CD8-positive, alpha-beta memory T cell (primary cell): ENCODE results near the gene ABHD2. TPM values are rescaled to one million over a fixed set of nuclear protein-coding genes. Genes with fewer than 3 reads are reported as not detected.
A peak's percentile ranks its signal among the peaks of the same experiment; 100 is the strongest.
"Not testable (repeated sequence)": the region's sequence is repeated elsewhere in the genome, so short reads cannot be mapped to it uniquely, and the experiment has no call there.

Source experiments
- CTCF ChIA-PET: fragments of 350-600 bp; sonication (Branson Sonifier 250); formaldehyde crosslinking; loops from one replicate; lab custom pipeline; 2021; ENCODE audit warnings: antibody characterized with exemption; lab: Charles Lee
- POLR2A ChIA-PET: fragments of 350-600 bp; sonication (Branson Sonifier 250); formaldehyde crosslinking; loops from one replicate; lab custom pipeline; 2021; ENCODE audit warnings: antibody characterized with exemption; lab: Charles Lee
- DNase-seq, 5 donors: peaks; one replicate each; pipeline versions ENCODE4 v3.0.0 to v3.0.0-alpha.2; 2020 to 2022; ENCODE audit warnings: mixed read lengths in 1 of 5
- H3K27ac ChIP-seq: one replicate; pipeline ENCODE4 v1.7.0; 2013; ENCODE audit warnings: low read depth, mild to moderate bottlenecking, low read length, moderate library complexity
- H3K27me3 ChIP-seq: 2 replicates; pipeline ENCODE4 v1.7.0; 2013; ENCODE audit warnings: low read length, mild to moderate bottlenecking; ENCODE audit not compliant: insufficient read depth, poor library complexity, severe bottlenecking
- H3K36me3 ChIP-seq: 2 replicates; pipeline ENCODE4 v1.7.0; 2013; ENCODE audit warnings: mild to moderate bottlenecking, low read length, moderate library complexity; ENCODE audit not compliant: insufficient read depth
- H3K4me1 ChIP-seq: 2 replicates; pipeline ENCODE4 v1.7.0; 2013; ENCODE audit warnings: mild to moderate bottlenecking, low read length, moderate library complexity; ENCODE audit not compliant: insufficient read depth
- H3K4me3 ChIP-seq: 2 replicates; pipeline ENCODE4 v1.7.0; 2013; ENCODE audit warnings: mild to moderate bottlenecking, low read length
- H3K9me3 ChIP-seq: 2 replicates; pipeline ENCODE4 v1.7.0; 2013; ENCODE audit warnings: mild to moderate bottlenecking, low read length
- H3K27ac Mint-ChIP-seq, 8 donors: one replicate each; pipeline ENCODE4 v1.8.0; 2020 to 2021; ENCODE audit warnings: mixed read lengths in 8 of 8, mild to moderate bottlenecking in 6 of 8, inconsistent platforms in 3 of 8, moderate library complexity in 3 of 8
- H3K27me3 Mint-ChIP-seq, 2 donors: one replicate each; pipeline ENCODE4 v1.8.0; 2020 to 2021; ENCODE audit warnings: mixed read lengths in 2 of 2, mild to moderate bottlenecking in 1 of 2, moderate library complexity in 1 of 2
- H3K36me3 Mint-ChIP-seq, 3 donors: one replicate each; pipeline ENCODE4 v1.8.0; 2020 to 2021; ENCODE audit warnings: mixed read lengths in 3 of 3, inconsistent platforms in 1 of 3, mild to moderate bottlenecking in 1 of 3
- H3K4me1 Mint-ChIP-seq, 3 donors: one replicate each; pipeline ENCODE4 v1.8.0; 2020 to 2021; ENCODE audit warnings: mixed read lengths in 3 of 3, inconsistent platforms in 1 of 3, mild to moderate bottlenecking in 1 of 3
- H3K4me3 Mint-ChIP-seq, 7 donors: one replicate each; pipeline ENCODE4 v1.8.0; 2020 to 2021; ENCODE audit warnings: mixed read lengths in 7 of 7, mild to moderate bottlenecking in 6 of 7, moderate library complexity in 4 of 7, inconsistent platforms in 2 of 7
- H3K9me3 Mint-ChIP-seq, 5 donors: one replicate each; pipeline ENCODE4 v1.8.0; 2020 to 2022; ENCODE audit warnings: mixed read lengths in 5 of 5, mild to moderate bottlenecking in 3 of 5, moderate library complexity in 2 of 5, inconsistent platforms in 1 of 5
- polyA plus RNA-seq: library from polyadenylated mRNA; unstranded; fragments of 300-500 nt; fragmentation: Illumina TruSeq; gene quantifications from one replicate; pipeline ENCODE4 v1.2.3, GENCODE V29; 2021
- total RNA-seq, 2 experiments: library from RNA; stranded (reverse); gene quantifications; one replicate each; pipeline ENCODE4 v1.2.3, GENCODE V29; 2021

Gene ABHD2
- total and polyA plus RNA-seq, 3 experiments from 2014 or later, result 22.9 to 79.8 (median 68.7) TPM

DNA sequence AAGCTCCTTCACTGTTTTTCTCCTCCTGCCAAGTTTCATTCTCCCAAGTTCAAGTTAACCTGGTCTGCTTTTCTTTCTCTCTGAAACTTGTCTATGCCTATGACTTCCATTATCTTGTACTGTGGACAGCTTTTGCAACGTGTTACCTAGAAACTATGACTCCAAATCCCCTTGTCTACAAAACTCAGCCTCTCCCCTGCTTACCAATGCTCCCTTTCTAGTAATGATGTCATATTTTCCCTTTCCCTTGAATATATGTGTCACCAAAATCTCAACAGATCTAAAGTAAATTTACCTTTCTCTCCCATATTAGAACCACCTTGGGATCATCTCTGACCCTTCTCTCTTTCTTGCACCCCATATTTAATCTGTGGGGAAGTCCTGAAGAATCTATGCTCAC is 10.5 kb upstream of the ABHD2 start:
- H3K36me3 Mint-ChIP-seq, result peaks cover 0 to 3% (median 1%) of the 10 kb centered on the region in 3 donors
- H3K27me3 Mint-ChIP-seq, result peaks cover 3 to 15% of the 10 kb centered on the region in 2 donors
- Histone ChIP-seq H3K4me1 (no peaks in the 10 kb centered on the region), H3K4me3 (no peak overlapping the region), H3K36me3 (no peaks in the 10 kb centered on the region), H3K27me3 (no peaks in the 10 kb centered on the region), H3K9me3 (no peaks in the 10 kb centered on the region), H3K27ac (no peak overlapping the region)
- H3K4me1 Mint-ChIP-seq, result no peaks in the 10 kb centered on the region
- H3K9me3 Mint-ChIP-seq, result no peaks in the 10 kb centered on the region
- no peak overlapping the region for H3K27ac Mint-ChIP-seq
- CTCF ChIA-PET, result no interaction called here
- POLR2A ChIA-PET, result no interaction called here
- H3K4me3 Mint-ChIP-seq, result no peak overlapping the region
- DNase-seq, result no peak

- H3K4me3 Mint-ChIP-seq, result no peak overlapping the region
- H3K27me3 Mint-ChIP-seq, result peaks cover 3 to 15% of the 10 kb centered on the region in 2 donors
- H3K9me3 Mint-ChIP-seq, result no peaks in the 10 kb centered on the region
- H3K9me3 ChIP-seq, result no peaks in the 10 kb centered on the region
- no peaks in the 10 kb centered on the region for H3K27me3 ChIP-seq
- no peak for DNase-seq
- H3K4me1 Mint-ChIP-seq, result no peaks in the 10 kb centered on the region
- no peak overlapping the region for H3K27ac Mint-ChIP-seq
- ChIA-PET POLR2A (no interaction called here), CTCF (interaction anchor here (1.8 kb wide), 1 partner anchor 22 kb away, joined by 5 read pairs; no protein-coding TSS in a partner anchor)
- H3K27ac ChIP-seq, result peak overlapping the region; percentile 15
- H3K4me1 ChIP-seq, result no peaks in the 10 kb centered on the region
- no peak overlapping the region for H3K4me3 ChIP-seq
- H3K36me3 Mint-ChIP-seq, result peaks cover 0 to 3% (median 1%) of the 10 kb centered on the region in 3 donors
- H3K36me3 ChIP-seq, result no peaks in the 10 kb centered on the region
Measured at GRCh38 chr15:89078851-89079810, 9.1 kb upstream of the ABHD2 start.

- no peaks in the 10 kb centered on the region for H3K4me1 Mint-ChIP-seq
- ChIA-PET POLR2A (no interaction called here), CTCF (no interaction called here)
- peaks cover 4 to 11% of the 10 kb centered on the region in 2 donors for H3K27me3 Mint-ChIP-seq
- Histone ChIP-seq H3K9me3 (no peaks in the 10 kb centered on the region), H3K4me3 (no peak overlapping the region), H3K36me3 (no peaks in the 10 kb centered on the region), H3K4me1 (no peaks in the 10 kb centered on the region), H3K27me3 (no peaks in the 10 kb centered on the region), H3K27ac (no peak overlapping the region)
- no peak overlapping the region for H3K27ac Mint-ChIP-seq
- peaks cover 0 to 3% (median 0%) of the 10 kb centered on the region in 3 donors for H3K36me3 Mint-ChIP-seq
- no peak for DNase-seq
- H3K9me3 Mint-ChIP-seq, result no peaks in the 10 kb centered on the region
- no peak overlapping the region for H3K4me3 Mint-ChIP-seq
Measured at GRCh38 chr15:89081878-89082277, 6.4 kb upstream of the ABHD2 start.

GRCh38 chr15:89083246-89083645 is 5.0 kb upstream of the ABHD2 start:
- Histone ChIP-seq H3K36me3 (no peaks in the 10 kb centered on the region), H3K4me1 (peaks cover 7% of the 10 kb centered on the region), H3K27me3 (no peaks in the 10 kb centered on the region), H3K4me3 (no peak overlapping the region), H3K9me3 (no peaks in the 10 kb centered on the region), H3K27ac (no peak overlapping the region)
- Mint-ChIP-seq H3K36me3 (peaks cover 0 to 3% (median 0%) of the 10 kb centered on the region in 3 donors), H3K27ac (no peak overlapping the region), H3K9me3 (no peaks in the 10 kb centered on the region), H3K4me3 (no peak overlapping the region), H3K27me3 (peaks cover 4 to 11% of the 10 kb centered on the region in 2 donors), H3K4me1 (no peaks in the 10 kb centered on the region)
- POLR2A ChIA-PET, result no interaction called here
- CTCF ChIA-PET, result no interaction called here
- DNase-seq, result no peak

- Histone ChIP-seq H3K27ac (no peak overlapping the region), H3K27me3 (no peaks in the 10 kb centered on the region), H3K4me1 (peaks cover 21% of the 10 kb centered on the region), H3K36me3 (no peaks in the 10 kb centered on the region), H3K9me3 (no peaks in the 10 kb centered on the region), H3K4me3 (no peak overlapping the region)
- ChIA-PET CTCF (interaction anchor here (0.6 to 1.3 kb wide), 3 partner anchors 7 to 44 kb away, joined by 3 read pairs; no protein-coding TSS in a partner anchor), POLR2A (no interaction called here)
- Mint-ChIP-seq H3K4me1 (peaks cover 14 to 15% (median 14%) of the 10 kb centered on the region in 3 donors), H3K9me3 (no peaks in the 10 kb centered on the region), H3K27ac (peak overlapping the region in 1 of 8 donors; percentile 10), H3K27me3 (peaks cover 1 to 4% of the 10 kb centered on the region in 2 donors), H3K36me3 (peaks cover 0 to under 1% (median 0%) of the 10 kb centered on the region in 3 donors), H3K4me3 (no peak overlapping the region)
- no peak for DNase-seq
Measured at GRCh38 chr15:89085289-89085926, 2.8 kb upstream of the ABHD2 start.

DNA sequence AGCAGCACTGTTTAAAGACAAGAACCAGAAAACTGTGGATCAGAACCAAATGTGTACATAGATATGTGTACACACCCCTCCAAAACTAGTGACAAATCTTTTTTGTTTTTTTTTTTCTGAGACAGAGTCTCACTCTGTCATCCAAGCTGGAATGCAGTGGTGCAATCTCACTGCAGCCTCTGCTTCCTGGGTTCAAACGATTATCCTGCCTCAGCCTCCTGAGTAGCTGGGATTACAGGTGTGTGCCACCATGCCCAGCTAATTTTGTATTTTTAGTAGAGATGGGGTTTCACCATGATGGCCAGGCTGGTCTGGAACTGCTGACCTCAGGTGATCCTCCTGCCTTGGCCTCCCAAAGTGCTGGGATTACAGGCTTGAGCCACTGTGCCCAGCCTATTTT is 2.3 kb upstream of the ABHD2 start:
- H3K36me3 ChIP-seq, H3K4me3 ChIP-seq, H3K9me3 ChIP-seq, H3K27me3 Mint-ChIP-seq, H3K27me3 ChIP-seq, H3K36me3 Mint-ChIP-seq, H3K27ac ChIP-seq, DNase-seq, H3K4me3 Mint-ChIP-seq, H3K9me3 Mint-ChIP-seq, POLR2A ChIA-PET: not testable (repeated sequence)
- Mint-ChIP-seq H3K4me1 (peaks cover 19 to 20% (median 20%) of the 10 kb centered on the region in 3 donors), H3K27ac (peak overlapping the region in 1 of 8 donors; percentile 10)
- peaks cover 24% of the 10 kb centered on the region for H3K4me1 ChIP-seq
- CTCF ChIA-PET, result interaction anchor here (1.1 to 1.3 kb wide), 2 partner anchors 28 to 44 kb away, joined by 3 to 4 read pairs; no protein-coding TSS in a partner anchor

DNA sequence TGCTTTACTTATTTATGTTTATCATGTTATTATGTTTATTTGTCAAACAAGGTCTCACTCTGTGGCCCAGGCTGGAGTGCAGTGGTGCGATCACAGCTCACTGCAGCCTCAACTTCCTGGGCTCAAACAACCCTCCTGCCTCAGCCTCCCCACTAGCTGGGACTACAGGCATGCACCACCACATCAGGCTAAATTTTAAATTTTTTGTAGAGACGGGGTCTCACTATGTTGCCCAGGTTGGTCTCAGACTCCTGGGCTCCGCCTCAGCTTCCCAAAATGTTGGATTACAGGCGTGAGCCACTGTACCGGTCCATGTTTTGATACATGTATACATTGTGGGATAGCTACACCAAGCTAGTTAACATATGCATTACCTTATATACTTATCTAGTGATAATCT is 1.9 kb upstream of the ABHD2 start:
- H3K36me3 Mint-ChIP-seq, H3K36me3 ChIP-seq, POLR2A ChIA-PET, H3K27ac ChIP-seq, H3K27me3 Mint-ChIP-seq, H3K9me3 Mint-ChIP-seq, H3K4me3 ChIP-seq, H3K27me3 ChIP-seq, DNase-seq, H3K9me3 ChIP-seq: not testable (repeated sequence)
- H3K4me1 Mint-ChIP-seq, result peaks cover 24 to 25% (median 24%) of the 10 kb centered on the region in 3 donors
- peak overlapping the region in 3 of 7 donors; percentile 41 to 80 (median 43) for H3K4me3 Mint-ChIP-seq
- CTCF ChIA-PET, result interaction anchor here (1.1 to 1.4 kb wide), 3 partner anchors 29 to 189 kb away, joined by 3 to 4 read pairs (median 3); no protein-coding TSS in a partner anchor
- peaks cover 25% of the 10 kb centered on the region for H3K4me1 ChIP-seq
- peak overlapping the region in 2 of 8 donors; percentile 32 to 57 for H3K27ac Mint-ChIP-seq
